Activated CD4-positive, alpha-beta T cell treated with anti-CD3 and anti-CD28 coated beads, Interleukin-10, Interleukin-2, amounts not matched to agents 100 ng/mL and 50 ng/mL, durations not matched to agents 16 hours and 8 hours (primary cell): ENCODE data around the gene WIPF1.

ENCODE experiments used
- DNase-seq: peaks from one replicate; pipeline ENCODE4 v3.0.0-alpha.2; 2020

Gene WIPF1

GRCh38 chr2:174535083-174535482 is 62.5 kb downstream of the WIPF1 start:
- no peak for DNase-seq

- no peak for DNase-seq
Observed at GRCh38 chr2:174529916-174530315, 67.7 kb downstream of the WIPF1 start.

- DNase-seq = no peak
Observed at GRCh38 chr2:174527959-174528358, 69.6 kb downstream of the WIPF1 start.

GRCh38 chr2:174527101-174527721 is 70.4 kb downstream of the WIPF1 start:
- no peak for DNase-seq

- no peak for DNase-seq
Observed at GRCh38 chr2:174524527-174524926, 73.1 kb downstream of the WIPF1 start.

- no peak for DNase-seq
Observed at GRCh38 chr2:174522553-174522952, 75.1 kb downstream of the WIPF1 start.

- DNase-seq = no peak
Observed at GRCh38 chr2:174518395-174518794, 79.2 kb downstream of the WIPF1 start.

GRCh38 chr2:174516501-174517378 is 80.9 kb downstream of the WIPF1 start:
- no peak for DNase-seq

GRCh38 chr2:174512345-174512744 is 85.3 kb downstream of the WIPF1 start:
- no peak for DNase-seq

GRCh38 chr2:174511580-174512260 is 85.9 kb downstream of the WIPF1 start:
- DNase-seq = no peak

- no peak for DNase-seq
Observed at GRCh38 chr2:174510583-174511189, 86.9 kb downstream of the WIPF1 start.
